Measurements from ENCODE around the gene CLEC3B. TPM values are rescaled to one million over a fixed set of nuclear protein-coding genes. Genes with fewer than 3 reads are reported as not detected.

CLEC3B gene
- total and polyA plus RNA-seq, 5 experiments from 2014 or later: 1.2 to 1.4 TPM; not detected in 3

GRCh38 chr3:45024542-45025255, 1.4 kb upstream of the CLEC3B start:
- Mint-ChIP-seq H3K36me3 (peaks cover 0 to 2% (median 0%) of the 10 kb centered on the region in 3 donors), H3K27me3 (peaks cover 0 to 8% (median 2%) of the 10 kb centered on the region in 5 donors), H3K9me3 (no peaks in the 10 kb centered on the region), H3K27ac (peak overlapping the region in 3 of 10 donors; percentile 21 to 35 (median 23)), H3K4me3 (peak overlapping the region in 1 of 10 donors; percentile 34), H3K4me1 (peaks cover 14 to 22% (median 20%) of the 10 kb centered on the region in 4 donors)
- POLR2A ChIA-PET: no interaction called here
- DNase-seq (no peak), ATAC-seq (no peak)

- no peak overlapping the region for H3K4me3 Mint-ChIP-seq
- H3K27ac Mint-ChIP-seq: peak overlapping the region in 1 of 10 donors; percentile 55
- H3K4me1 Mint-ChIP-seq: peaks cover 0 to 5% (median 2%) of the 10 kb centered on the region in 4 donors
- no peaks in the 10 kb centered on the region for H3K9me3 Mint-ChIP-seq
- DNase-seq (no peak), ATAC-seq (no peak)
- peaks cover 0 to 2% (median 0%) of the 10 kb centered on the region in 3 donors for H3K36me3 Mint-ChIP-seq
- POLR2A ChIA-PET: interaction anchor here (0.6 kb wide), 1 partner anchor 451 kb away, joined by 3 read pairs; no protein-coding TSS in a partner anchor
- H3K27me3 Mint-ChIP-seq: peaks cover 0 to 15% (median 8%) of the 10 kb centered on the region in 5 donors
Observed at GRCh38 chr3:45026957-45027356, 854 bp downstream of the CLEC3B start.

GRCh38 chr3:45027441-45027840, 1.3 kb downstream of the CLEC3B start:
- DNase-seq (no peak), ATAC-seq (no peak)
- no peak overlapping the region for H3K27ac Mint-ChIP-seq
- H3K36me3 Mint-ChIP-seq: peaks cover 0 to 2% (median 0%) of the 10 kb centered on the region in 3 donors
- H3K4me1 Mint-ChIP-seq: peaks cover 0 to 4% (median under 1%) of the 10 kb centered on the region in 4 donors
- POLR2A ChIA-PET: interaction anchor here (0.6 kb wide), 1 partner anchor 452 kb away, joined by 3 read pairs; no protein-coding TSS in a partner anchor
- H3K4me3 Mint-ChIP-seq: no peak overlapping the region
- H3K27me3 Mint-ChIP-seq: peaks cover 4 to 17% (median 13%) of the 10 kb centered on the region in 5 donors
- H3K9me3 Mint-ChIP-seq: no peaks in the 10 kb centered on the region

GRCh38 chr3:45029216-45029615, 3.1 kb downstream of the CLEC3B start:
- no peak for ATAC-seq
- peaks cover 4 to 32% (median 29%) of the 10 kb centered on the region in 5 donors for H3K27me3 Mint-ChIP-seq
- H3K4me1 Mint-ChIP-seq: peaks cover 2 to 9% (median 3%) of the 10 kb centered on the region in 4 donors
- H3K36me3 Mint-ChIP-seq: peaks cover 0 to 4% (median 0%) of the 10 kb centered on the region in 3 donors
- no peak overlapping the region for H3K27ac Mint-ChIP-seq
- no peaks in the 10 kb centered on the region for H3K9me3 Mint-ChIP-seq
- POLR2A ChIA-PET: no interaction called here
- no peak overlapping the region for H3K4me3 Mint-ChIP-seq
- no peak for DNase-seq

- DNase-seq (no peak), ATAC-seq (no peak)
- Mint-ChIP-seq H3K4me3 (no peak overlapping the region), H3K27ac (no peak overlapping the region), H3K27me3 (peaks cover 4 to 35% (median 33%) of the 10 kb centered on the region in 5 donors), H3K9me3 (no peaks in the 10 kb centered on the region), H3K4me1 (peaks cover 6 to 14% (median 6%) of the 10 kb centered on the region in 4 donors), H3K36me3 (peaks cover 0 to 4% (median 0%) of the 10 kb centered on the region in 3 donors)
- POLR2A ChIA-PET: no interaction called here
Observed at GRCh38 chr3:45029661-45030060, 3.6 kb downstream of the CLEC3B start.

GRCh38 chr3:45031531-45031930, 5.4 kb downstream of the CLEC3B start:
- Mint-ChIP-seq H3K27ac (no peak overlapping the region), H3K9me3 (no peaks in the 10 kb centered on the region), H3K4me3 (no peak overlapping the region), H3K27me3 (peaks cover 10 to 52% (median 50%) of the 10 kb centered on the region in 5 donors), H3K4me1 (peaks cover 16 to 26% (median 23%) of the 10 kb centered on the region in 4 donors), H3K36me3 (peaks cover 0 to 2% (median 0%) of the 10 kb centered on the region in 3 donors)
- no peak for ATAC-seq
- no peak for DNase-seq
- POLR2A ChIA-PET: no interaction called here

- Mint-ChIP-seq H3K27ac (no peak overlapping the region), H3K27me3 (peaks cover 10 to 58% (median 51%) of the 10 kb centered on the region in 5 donors), H3K4me1 (peaks cover 18 to 31% (median 25%) of the 10 kb centered on the region in 4 donors), H3K4me3 (peak overlapping the region in 1 of 10 donors; percentile 31), H3K36me3 (peaks cover 0 to 2% (median 0%) of the 10 kb centered on the region in 3 donors), H3K9me3 (no peaks in the 10 kb centered on the region)
- ATAC-seq (no peak), DNase-seq (no peak)
- POLR2A ChIA-PET: interaction anchor here (0.6 kb wide), 1 partner anchor 347 kb away, joined by 3 read pairs; no protein-coding TSS in a partner anchor
Observed at GRCh38 chr3:45032113-45032512, 6.0 kb downstream of the CLEC3B start.

GRCh38 chr3:45033791-45034190, 7.7 kb downstream of the CLEC3B start:
- peaks cover 18 to 37% (median 27%) of the 10 kb centered on the region in 4 donors for H3K4me1 Mint-ChIP-seq
- H3K9me3 Mint-ChIP-seq: no peaks in the 10 kb centered on the region
- peak overlapping the region in 1 of 10 donors; percentile 11 for H3K27ac Mint-ChIP-seq
- POLR2A ChIA-PET: no interaction called here
- peaks cover 13 to 61% (median 52%) of the 10 kb centered on the region in 5 donors for H3K27me3 Mint-ChIP-seq
- ATAC-seq (no peak), DNase-seq (no peak)
- peak overlapping the region in 2 of 10 donors; percentile 8 to 45 for H3K4me3 Mint-ChIP-seq
- peaks cover 0 to 2% (median 0%) of the 10 kb centered on the region in 3 donors for H3K36me3 Mint-ChIP-seq

GRCh38 chr3:45034612-45035252, 8.6 kb downstream of the CLEC3B start:
- H3K27me3 Mint-ChIP-seq: peaks cover 13 to 61% (median 49%) of the 10 kb centered on the region in 5 donors
- H3K36me3 Mint-ChIP-seq: peaks cover 0 to 2% (median 0%) of the 10 kb centered on the region in 3 donors
- peak overlapping the region in 9 of 10 donors; percentile 13 to 81 (median 66) for H3K4me3 Mint-ChIP-seq
- H3K9me3 Mint-ChIP-seq: no peaks in the 10 kb centered on the region
- peak overlapping the region in 3 of 10 donors; percentile 22 to 54 (median 25) for H3K27ac Mint-ChIP-seq
- peak in 2 of 10 donors; percentile 17 to 27 for DNase-seq
- peaks cover 18 to 37% (median 27%) of the 10 kb centered on the region in 4 donors for H3K4me1 Mint-ChIP-seq
- POLR2A ChIA-PET: interaction anchor here (0.7 kb wide), 2 partner anchors 35 to 274 kb away, joined by 4 read pairs; no protein-coding TSS in a partner anchor
- ATAC-seq: no peak

- Mint-ChIP-seq H3K36me3 (peaks cover 0 to 2% (median 0%) of the 10 kb centered on the region in 3 donors), H3K27me3 (peaks cover 15 to 61% (median 48%) of the 10 kb centered on the region in 5 donors), H3K4me3 (peak overlapping the region; percentile 65 to 91 (median 82)), H3K27ac (peak overlapping the region in 2 of 10 donors; percentile 20 to 74), H3K4me1 (peaks cover 20 to 40% (median 28%) of the 10 kb centered on the region in 4 donors), H3K9me3 (no peaks in the 10 kb centered on the region)
- DNase-seq: peak in 3 of 10 donors; percentile 15 to 24 (median 24)
- ATAC-seq: no peak
- POLR2A ChIA-PET: interaction anchor here (0.7 to 1.4 kb wide), 3 partner anchors 38 to 463 kb away, joined by 3 to 4 read pairs (median 3); no protein-coding TSS in a partner anchor
Observed at GRCh38 chr3:45035441-45036301, 9.6 kb downstream of the CLEC3B start.

GRCh38 chr3:45037720-45038455, 11.8 kb downstream of the CLEC3B start:
- Mint-ChIP-seq H3K4me3 (peak overlapping the region in 9 of 10 donors; percentile 8 to 70 (median 60)), H3K4me1 (peaks cover 20 to 58% (median 29%) of the 10 kb centered on the region in 4 donors), H3K27ac (peak overlapping the region in 4 of 10 donors; percentile 13 to 64 (median 46)), H3K27me3 (peaks cover 12 to 47% (median 33%) of the 10 kb centered on the region in 5 donors), H3K36me3 (peaks cover 0 to 2% (median 0%) of the 10 kb centered on the region in 3 donors), H3K9me3 (no peaks in the 10 kb centered on the region)
- ATAC-seq (peak; percentile 93), DNase-seq (peak; percentile 68 to 95 (median 90))
- POLR2A ChIA-PET: interaction anchor here (0.7 to 2.2 kb wide), 3 partner anchors 31 to 173 kb away, joined by 4 to 7 read pairs (median 5); no protein-coding TSS in a partner anchor

All from naive thymus-derived CD8-positive, alpha-beta T cell (primary cell).